Measurements from ENCODE around the gene IP6K3.

Gene IP6K3

GRCh38 chr6:33778444-33779121, 31.9 kb upstream of the IP6K3 start:
- TF ChIP-seq CTCF (IDR thresholded peaks at IDR 0.05; ENCODE audit: control insufficient read depth, insufficient read depth, low read depth, low read length, missing control alignments): no peak
- DNase-seq (ENCODE audit: low read depth): no peak
- H3K4me3 ChIP-seq (ENCODE audit: control insufficient read depth, low read depth, low read length): no peak overlapping the region

- H3K4me3 ChIP-seq (ENCODE audit: control insufficient read depth, low read depth, low read length): no peak overlapping the region
- TF ChIP-seq CTCF (IDR thresholded peaks at IDR 0.05; ENCODE audit: control insufficient read depth, insufficient read depth, low read depth, low read length, missing control alignments): no peak
- DNase-seq (ENCODE audit: low read depth): no peak
These were observed 31.0 kb upstream of the IP6K3 start for GRCh38 chr6:33777398-33778388.

- H3K4me3 ChIP-seq (ENCODE audit: control insufficient read depth, low read depth, low read length): no peak overlapping the region
- DNase-seq (ENCODE audit: low read depth): no peak
These were observed 30.1 kb upstream of the IP6K3 start for GRCh38 chr6:33776764-33777163.

GRCh38 chr6:33776186-33776585, 29.5 kb upstream of the IP6K3 start:
- TF ChIP-seq CTCF (IDR thresholded peaks at IDR 0.05; ENCODE audit: control insufficient read depth, insufficient read depth, low read depth, low read length, missing control alignments): no peak

More at GRCh38 chr6:33776764-33777163, 30.1 kb upstream of the IP6K3 start:
- no peak for TF ChIP-seq CTCF (IDR thresholded peaks at IDR 0.05; ENCODE audit: control insufficient read depth, insufficient read depth, low read depth, low read length, missing control alignments)

GRCh38 chr6:33774774-33775173, 28.1 kb upstream of the IP6K3 start:
- no peak for TF ChIP-seq CTCF (IDR thresholded peaks at IDR 0.05; ENCODE audit: control insufficient read depth, insufficient read depth, low read depth, low read length, missing control alignments)
- H3K4me3 ChIP-seq (ENCODE audit: control insufficient read depth, low read depth, low read length): no peak overlapping the region
- no peak for DNase-seq (ENCODE audit: low read depth)

More at GRCh38 chr6:33776186-33776585, 29.5 kb upstream of the IP6K3 start:
- no peak for DNase-seq (ENCODE audit: low read depth)
- H3K4me3 ChIP-seq (ENCODE audit: control insufficient read depth, low read depth, low read length): no peak overlapping the region

GRCh38 chr6:33772902-33773472, 26.3 kb upstream of the IP6K3 start:
- no peak for DNase-seq (ENCODE audit: low read depth)
- H3K4me3 ChIP-seq (ENCODE audit: control insufficient read depth, low read depth, low read length): no peak overlapping the region
- no peak for TF ChIP-seq CTCF (IDR thresholded peaks at IDR 0.05; ENCODE audit: control insufficient read depth, insufficient read depth, low read depth, low read length, missing control alignments)
